Common myeloid progenitor, CD34-positive (primary cell): Measurements from ENCODE around the gene NEK11.
A peak's percentile ranks its signal among the peaks of the same experiment; 100 is the strongest.

Source experiments
- CTCF ChIA-PET: fragments of 350-600 bp; sonication (Branson Sonifier 250); formaldehyde crosslinking; loops from one replicate; lab custom pipeline; 2021; ENCODE audit warnings: antibody characterized with exemption; lab: Charles Lee
- POLR2A ChIA-PET: fragments of 350-600 bp; sonication (Branson Sonifier 250); formaldehyde crosslinking; loops from one replicate; lab custom pipeline; 2021; ENCODE audit warnings: antibody characterized with exemption; lab: Charles Lee
- DNase-seq, 3 donors: peaks; one replicate each; pipeline versions ENCODE4 v3.0.0 to v3.0.0-alpha.2; 2013
- H3K27ac ChIP-seq, 2 experiments: 1 replicate in 1 of 2; 2 replicates in 1 of 2; pipeline ENCODE4 v1.7.0; 2013; ENCODE audit warnings: inconsistent platforms in 2 of 2, low read length in 2 of 2, mild to moderate bottlenecking in 2 of 2, low read depth in 1 of 2, moderate library complexity in 1 of 2; ENCODE audit not compliant: severe bottlenecking in 2 of 2, insufficient read depth in 1 of 2, poor library complexity in 1 of 2
- H3K27me3 ChIP-seq, 5 experiments: replicated peaks in 2 of 5; 1 replicate in 3 of 5; 2 replicates in 2 of 5; pipeline versions ENCODE4 v1.6.1 to v1.7.0; 2013; ENCODE audit warnings: low read length in 4 of 5, mild to moderate bottlenecking in 2 of 5, moderate library complexity in 2 of 5, inconsistent platforms in 1 of 5; ENCODE audit not compliant: insufficient read depth in 5 of 5, control insufficient read depth in 4 of 5
- H3K36me3 ChIP-seq, 4 experiments: 1 replicate in 2 of 4; 2 replicates in 2 of 4; pipeline versions ENCODE4 v1.6.1 to v1.7.0; 2013; ENCODE audit warnings: low read length in 3 of 4, control low read depth in 1 of 4, mild to moderate bottlenecking in 1 of 4; ENCODE audit not compliant: control insufficient read depth in 4 of 4, insufficient read depth in 4 of 4
- H3K4me1 ChIP-seq, 4 experiments: 1 replicate in 3 of 4; 2 replicates in 1 of 4; pipeline versions ENCODE4 v1.6.1 to v1.7.1; 2013; ENCODE audit warnings: low read length in 3 of 4, mild to moderate bottlenecking in 3 of 4, control low read depth in 1 of 4, inconsistent platforms in 1 of 4, moderate library complexity in 1 of 4; ENCODE audit not compliant: control insufficient read depth in 4 of 4, insufficient read depth in 4 of 4; ENCODE audit errors: control extremely low read depth in 1 of 4
- H3K4me3 ChIP-seq, 7 experiments: 1 replicate in 4 of 7; 2 replicates in 3 of 7; pipeline versions ENCODE4 v1.5.1 to v1.7.0; 2013; ENCODE audit warnings: mild to moderate bottlenecking in 7 of 7, low read length in 6 of 7, moderate library complexity in 6 of 7, inconsistent platforms in 2 of 7, low read depth in 2 of 7, control low read depth in 1 of 7; ENCODE audit not compliant: insufficient read depth in 4 of 7, control insufficient read depth in 1 of 7; ENCODE audit errors: extremely low read depth in 1 of 7
- H3K9me3 ChIP-seq, 5 experiments: 1 replicate in 4 of 5; 2 replicates in 1 of 5; pipeline versions ENCODE4 v1.6.1 to v1.7.1; 2013; ENCODE audit warnings: low read length in 4 of 5, mild to moderate bottlenecking in 2 of 5, inconsistent platforms in 1 of 5, low read depth in 1 of 5, moderate library complexity in 1 of 5; ENCODE audit not compliant: control insufficient read depth in 4 of 5, insufficient read depth in 2 of 5; ENCODE audit errors: control extremely low read depth in 1 of 5
- WGBS: methylation state at CpG from one replicate; pipeline ENCODE4 v1.1.5; 2013; ENCODE audit not compliant: insufficient coverage; 5-methylcytosine and 5-hydroxymethylcytosine counted together

NEK11 gene

GRCh38 chr3:131018970-131019369, 7.7 kb upstream of the NEK11 start:
- ChIA-PET POLR2A (no interaction called here), CTCF (interaction anchor here (1.9 to 3.4 kb wide), 2 partner anchors 10 to 15 kb away, joined by 6 to 9 read pairs; no protein-coding TSS in a partner anchor)
- Histone ChIP-seq H3K27me3 (no peaks in the 10 kb centered on the region), H3K4me1 (peaks cover 0 to 8% (median 3%) of the 10 kb centered on the region in 4 experiments), H3K27ac (no peak overlapping the region), H3K36me3 (peaks cover 24 to 50% (median 39%) of the 10 kb centered on the region in 4 experiments), H3K4me3 (no peak overlapping the region), H3K9me3 (no peaks in the 10 kb centered on the region)
- no peak for DNase-seq
- 100% methylated on average over 1 of the region's 3 CpGs for WGBS

GRCh38 chr3:131020122-131020693, 6.5 kb upstream of the NEK11 start:
- peak; percentile 67 to 90 (median 87) for DNase-seq
- peaks cover 21 to 50% (median 33%) of the 10 kb centered on the region in 4 experiments for H3K36me3 ChIP-seq
- ChIA-PET CTCF (interaction anchor here (0.8 to 3.4 kb wide), 5 partner anchors 11 to 319 kb away, joined by 3 to 9 read pairs (median 4); no protein-coding TSS in a partner anchor), POLR2A (interaction anchor here (0.8 kb wide), 1 partner anchor 11 kb away, joined by 4 read pairs; no protein-coding TSS in a partner anchor)
- H3K27ac ChIP-seq: no peak overlapping the region
- peak overlapping the region in 3 of 7 experiments; percentile 9 to 26 (median 13) for H3K4me3 ChIP-seq
- H3K9me3 ChIP-seq: no peaks in the 10 kb centered on the region
- WGBS: 0% methylated on average over 3 of the region's 5 CpGs
- H3K4me1 ChIP-seq: peaks cover 0 to 10% (median 4%) of the 10 kb centered on the region in 4 experiments
- H3K27me3 ChIP-seq: no peaks in the 10 kb centered on the region

- WGBS: no CpG with 5 or more reads among the region's 1 CpG
- no peak for DNase-seq
- ChIA-PET POLR2A (no interaction called here), CTCF (interaction anchor here (1.2 to 2.6 kb wide), 2 partner anchors 12 to 16 kb away, joined by 3 to 7 read pairs; no protein-coding TSS in a partner anchor)
- Histone ChIP-seq H3K27me3 (no peaks in the 10 kb centered on the region), H3K27ac (no peak overlapping the region), H3K4me1 (peaks cover 7 to 24% (median 19%) of the 10 kb centered on the region in 4 experiments), H3K36me3 (peaks cover 8 to 17% (median 10%) of the 10 kb centered on the region in 4 experiments), H3K9me3 (no peaks in the 10 kb centered on the region), H3K4me3 (peak overlapping the region in 5 of 7 experiments; percentile 89 to 97 (median 93))
Observed at GRCh38 chr3:131025539-131025938, 1.1 kb upstream of the NEK11 start.

GRCh38 chr3:131028844-131029243, 2.2 kb downstream of the NEK11 start:
- WGBS: no CpG with 5 or more reads among the region's 3 CpGs
- Histone ChIP-seq H3K9me3 (no peaks in the 10 kb centered on the region), H3K4me1 (peaks cover 7 to 21% (median 18%) of the 10 kb centered on the region in 4 experiments), H3K27me3 (no peaks in the 10 kb centered on the region), H3K27ac (no peak overlapping the region), H3K36me3 (peaks cover 5 to 12% (median 6%) of the 10 kb centered on the region in 4 experiments), H3K4me3 (no peak overlapping the region)
- POLR2A ChIA-PET: no interaction called here
- CTCF ChIA-PET: no interaction called here
- DNase-seq: no peak

GRCh38 chr3:131031660-131032059, 5.0 kb downstream of the NEK11 start:
- POLR2A ChIA-PET: no interaction called here
- CTCF ChIA-PET: interaction anchor here (0.7 kb wide), 1 partner anchor 1001 kb away, joined by 3 read pairs; no protein-coding TSS in a partner anchor
- WGBS: no CpG with 5 or more reads among the region's 3 CpGs
- Histone ChIP-seq H3K9me3 (no peaks in the 10 kb centered on the region), H3K27me3 (no peaks in the 10 kb centered on the region), H3K4me3 (no peak overlapping the region), H3K4me1 (peaks cover 0 to 8% (median 6%) of the 10 kb centered on the region in 4 experiments), H3K27ac (no peak overlapping the region), H3K36me3 (no peaks in the 10 kb centered on the region)
- no peak for DNase-seq

- no peak overlapping the region for H3K4me3 ChIP-seq
- CTCF ChIA-PET: interaction anchor here (0.9 to 2.2 kb wide), 10 partner anchors 9 to 1366 kb away, joined by 3 to 10 read pairs (median 4); no protein-coding TSS in a partner anchor
- no peak overlapping the region for H3K27ac ChIP-seq
- H3K36me3 ChIP-seq: no peaks in the 10 kb centered on the region
- peak; percentile 52 to 77 (median 69) for DNase-seq
- H3K9me3 ChIP-seq: no peaks in the 10 kb centered on the region
- WGBS: no CpG with 5 or more reads among the region's 1 CpG
- no peaks in the 10 kb centered on the region for H3K4me1 ChIP-seq
- no peaks in the 10 kb centered on the region for H3K27me3 ChIP-seq
- POLR2A ChIA-PET: no interaction called here
Observed at GRCh38 chr3:131033480-131034080, 6.9 kb downstream of the NEK11 start.
